Mucosa of gallbladder (tissue), 1 donor: ENCODE data around the gene TUBG1. TPM values are rescaled to one million over a fixed set of nuclear protein-coding genes. Genes with fewer than 3 reads are reported as not detected.

Experiments used
- DNase-seq: peaks from one replicate; pipeline ENCODE4 v3.0.0-alpha.2; 2020; ENCODE audit warnings: low spot score
- total RNA-seq: library from RNA; stranded (reverse); gene quantifications from one replicate; pipeline ENCODE4 v1.2.1, GENCODE V29; 2021
- donor health status: DM: no; HTN: no; CAD: no.

Gene TUBG1
- 40.2 TPM for total RNA-seq

GRCh38 chr17:42609182-42609813 is at the start of gene TUBG1, which contains the start of gene RETREG3:
TSS of gene TUBG1 (plus strand) at chr17:42609683. CDS start at chr17:42609738, 55 bp downstream.
TSS of gene RETREG3 (minus strand) at chr17:42609374. CDS start at chr17:42609324, 50 bp downstream.
- DNase-seq = peak; percentile 99

- DNase-seq = no peak
These were observed 49.2 kb upstream of the TUBG1 start for GRCh38 chr17:42560246-42560645.

GRCh38 chr17:42561897-42562387 is 47.5 kb upstream of the TUBG1 start, which contains the start of gene COASY:
TSS of gene COASY (plus strand) at chr17:42562148. CDS start at chr17:42562623, 475 bp downstream.
- peak; percentile 97 for DNase-seq

GRCh38 chr17:42562388-42563142 is 46.9 kb upstream of the TUBG1 start:
- DNase-seq = no peak

GRCh38 chr17:42563143-42563509 is 46.4 kb upstream of the TUBG1 start:
- DNase-seq = no peak

- DNase-seq = no peak
These were observed 45.9 kb upstream of the TUBG1 start for GRCh38 chr17:42563543-42563942.

- DNase-seq = no peak
These were observed 45.5 kb upstream of the TUBG1 start for GRCh38 chr17:42563950-42564349.

GRCh38 chr17:42564815-42565522 is 44.5 kb upstream of the TUBG1 start:
- DNase-seq = no peak

GRCh38 chr17:42565523-42566214 is 43.8 kb upstream of the TUBG1 start:
- no peak for DNase-seq

- DNase-seq = no peak
These were observed 43.1 kb upstream of the TUBG1 start for GRCh38 chr17:42566215-42566882.

GRCh38 chr17:42566883-42567573 is 42.5 kb upstream of the TUBG1 start, which contains the start of gene MLX:
TSS of gene MLX (plus strand) at chr17:42567100. CDS start at chr17:42567125, 25 bp downstream.
- DNase-seq = peak; percentile 95

GRCh38 chr17:42568341-42569111 is 41.0 kb upstream of the TUBG1 start:
- DNase-seq = no peak

- DNase-seq = no peak
These were observed 37.9 kb upstream of the TUBG1 start for GRCh38 chr17:42571435-42572225.

- DNase-seq = no peak
These were observed 36.4 kb upstream of the TUBG1 start for GRCh38 chr17:42573095-42573494.

- no peak for DNase-seq
These were observed 35.0 kb upstream of the TUBG1 start for GRCh38 chr17:42574463-42574862.

GRCh38 chr17:42577140-42577531 is 32.3 kb upstream of the TUBG1 start:
- DNase-seq = no peak

- DNase-seq = peak; percentile 96
These were observed 31.8 kb upstream of the TUBG1 start, which contains the start of gene PSMC3IP for GRCh38 chr17:42577532-42578281. TSS of gene PSMC3IP (minus strand) at chr17:42577729. CDS start at chr17:42577686, 43 bp downstream.
